ENCODE data around the gene RBM15B.

RBM15B gene

DNA sequence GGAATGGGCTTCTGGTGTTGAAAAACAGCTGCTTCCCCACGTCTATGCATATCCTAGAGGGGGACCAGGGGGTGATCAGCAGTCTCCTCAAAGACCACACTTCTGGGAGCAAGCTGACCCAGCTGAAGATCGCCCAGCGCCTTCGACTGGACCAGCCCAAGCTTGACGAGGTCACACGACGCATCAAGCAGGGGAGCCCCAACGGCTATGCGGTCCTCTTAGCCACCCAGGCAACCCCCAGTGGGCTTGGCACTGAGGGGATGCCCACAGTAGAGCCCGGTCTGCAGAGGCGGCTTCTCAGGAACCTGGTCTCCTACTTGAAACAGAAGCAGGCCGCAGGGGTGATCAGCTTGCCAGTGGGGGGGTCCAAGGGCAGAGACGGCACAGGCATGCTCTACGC, 2.5 kb downstream of the RBM15B start:
- DNase-seq = no peak

DNA sequence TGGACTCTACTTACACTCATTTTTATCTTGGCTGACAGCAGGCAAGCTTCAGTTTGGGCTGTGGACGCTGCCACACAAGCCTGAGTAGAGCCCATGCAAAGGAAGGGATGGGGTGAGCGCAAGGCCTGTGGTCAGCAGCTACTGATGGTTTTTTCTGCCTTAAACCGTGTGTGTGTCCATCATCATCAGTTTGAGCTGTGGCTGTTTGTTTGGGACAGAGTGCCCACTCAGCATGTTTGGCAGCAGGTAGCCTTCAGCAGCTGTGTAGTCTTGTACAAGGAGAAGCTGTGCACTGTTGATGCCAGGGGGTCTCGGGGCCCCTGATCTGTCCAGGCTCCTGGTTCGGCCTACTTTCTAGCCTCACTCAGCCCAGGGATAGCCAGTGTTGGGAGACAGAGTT, 3.5 kb downstream of the RBM15B start:
- DNase-seq = no peak

DNA sequence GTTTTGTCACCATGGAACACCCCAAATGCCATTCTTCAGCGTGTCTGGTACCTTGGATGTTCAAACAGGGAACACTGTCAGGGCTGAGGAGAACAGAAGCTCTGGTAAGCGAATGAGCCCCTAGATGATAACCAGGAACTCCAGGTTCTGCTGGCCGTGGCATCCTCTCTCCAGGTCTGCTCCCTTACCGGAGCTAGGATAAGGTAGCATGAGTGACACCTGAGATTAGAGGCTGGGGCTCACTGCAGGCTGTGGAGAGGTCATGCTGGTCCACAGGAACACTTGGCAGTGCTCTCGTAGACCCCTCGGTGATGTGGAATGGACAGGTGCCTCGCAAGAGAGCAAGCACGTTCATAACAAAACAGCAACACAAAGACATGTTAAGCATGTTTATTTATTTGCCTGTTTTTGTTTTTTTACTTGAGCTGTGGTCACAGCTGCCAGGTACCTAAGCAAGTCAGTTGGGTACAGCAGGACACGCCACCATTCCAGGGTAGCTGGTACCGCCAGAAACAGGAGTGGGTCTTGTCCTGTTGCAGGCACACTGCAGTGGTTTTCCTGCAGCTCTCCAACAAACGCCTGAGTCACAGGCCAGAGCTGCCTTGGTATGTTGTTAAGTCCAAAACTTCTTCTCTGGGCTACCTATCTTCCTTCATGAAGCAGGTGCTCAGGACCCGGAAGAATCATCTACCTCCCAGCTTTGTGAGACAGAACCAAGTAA, 4.6 kb downstream of the RBM15B start:
- no peak for DNase-seq

DNA sequence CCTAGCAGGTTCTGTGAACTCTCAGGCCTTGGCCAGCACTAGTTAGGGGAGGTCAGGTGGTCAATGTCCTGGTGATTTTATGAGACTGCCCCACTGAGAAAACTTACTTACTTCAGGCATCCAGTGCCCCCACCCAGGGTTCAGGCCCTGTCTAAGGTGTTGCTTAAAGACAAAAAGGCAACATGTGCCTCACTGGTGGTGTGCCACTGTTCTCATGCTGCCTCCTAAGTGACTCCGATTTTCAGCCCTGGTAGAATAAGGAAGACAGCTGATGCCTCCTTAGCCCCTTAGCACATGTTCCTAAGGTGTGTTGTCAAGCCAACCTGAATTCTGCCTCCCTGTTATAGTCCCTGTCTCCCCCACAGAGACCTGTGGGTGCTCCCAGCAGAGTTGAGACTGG, 5.3 kb downstream of the RBM15B start:
- DNase-seq = no peak

DNA sequence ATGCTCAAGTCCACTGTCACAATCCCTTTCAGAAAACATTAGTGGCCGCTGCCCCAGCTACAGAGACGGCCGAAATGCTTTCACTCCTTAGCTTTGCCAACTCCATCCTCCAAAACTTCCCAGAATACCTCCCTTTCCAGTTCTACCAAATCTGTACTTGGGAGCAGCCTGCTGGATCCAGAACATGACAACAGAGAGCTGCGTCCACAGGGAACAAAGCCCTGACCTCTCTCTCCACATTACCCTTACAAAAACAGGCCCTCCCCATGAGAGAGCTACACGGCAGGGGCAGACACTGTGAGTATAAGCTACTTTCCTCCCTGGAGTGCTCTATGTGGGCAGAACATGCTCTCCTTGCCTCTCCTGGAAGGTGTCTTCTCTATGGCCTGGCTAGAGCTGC, 6.3 kb downstream of the RBM15B start:
- DNase-seq = no peak

DNA sequence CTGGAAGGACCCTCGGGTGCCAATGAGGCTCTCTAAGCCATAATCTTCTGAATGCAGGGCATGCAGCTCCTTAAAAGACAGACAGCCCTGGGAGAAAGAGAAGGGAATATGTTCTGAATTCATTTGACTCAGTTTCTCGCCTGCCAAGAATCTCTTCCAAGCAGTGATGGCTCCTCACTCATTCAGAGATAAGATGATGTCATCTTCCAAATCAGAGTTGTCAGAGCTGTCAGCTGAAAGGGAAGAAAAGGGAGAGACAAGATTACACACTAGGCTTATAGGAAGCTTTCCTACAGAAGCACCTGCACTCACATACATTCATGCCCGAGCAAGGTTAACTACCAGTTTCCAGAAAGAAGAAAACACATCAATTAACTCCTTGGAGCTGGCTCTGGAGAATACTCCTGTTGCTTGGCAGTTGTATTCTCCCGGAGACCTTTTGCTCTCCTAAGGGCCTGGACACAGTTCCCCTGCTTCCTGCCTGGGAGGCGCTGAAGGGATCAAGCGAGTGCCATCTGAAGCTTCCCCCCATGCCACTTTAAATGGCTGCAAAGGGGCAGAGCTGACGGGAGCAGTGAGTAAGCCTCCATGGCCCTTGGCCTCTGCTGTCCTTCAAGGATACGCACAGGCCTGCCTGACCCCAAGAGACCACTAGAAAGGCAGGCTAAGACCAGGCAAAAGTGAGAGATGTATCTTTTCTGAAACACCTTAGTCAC, 7.7 kb downstream of the RBM15B start:
- DNase-seq = no peak

DNA sequence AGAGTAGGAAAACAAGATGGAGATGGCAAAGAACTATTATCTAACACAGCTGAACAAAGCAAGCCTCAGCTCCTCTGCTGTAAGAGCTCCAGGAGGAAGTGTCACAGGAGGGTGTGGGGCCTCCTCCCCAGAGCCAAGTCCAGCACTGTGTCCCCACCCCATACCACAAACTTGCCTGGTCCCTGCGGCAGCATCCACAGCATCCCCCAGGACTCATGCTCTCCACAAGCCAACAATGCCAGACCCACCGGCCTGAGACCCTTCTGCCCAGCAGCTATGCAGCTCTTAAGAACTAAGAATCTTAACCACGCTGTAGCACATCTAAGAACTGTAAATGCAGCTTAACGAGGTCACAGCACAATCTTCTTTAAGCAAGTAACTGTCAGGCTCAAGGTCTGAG, 9.1 kb downstream of the RBM15B start:
- DNase-seq = no peak

DNA sequence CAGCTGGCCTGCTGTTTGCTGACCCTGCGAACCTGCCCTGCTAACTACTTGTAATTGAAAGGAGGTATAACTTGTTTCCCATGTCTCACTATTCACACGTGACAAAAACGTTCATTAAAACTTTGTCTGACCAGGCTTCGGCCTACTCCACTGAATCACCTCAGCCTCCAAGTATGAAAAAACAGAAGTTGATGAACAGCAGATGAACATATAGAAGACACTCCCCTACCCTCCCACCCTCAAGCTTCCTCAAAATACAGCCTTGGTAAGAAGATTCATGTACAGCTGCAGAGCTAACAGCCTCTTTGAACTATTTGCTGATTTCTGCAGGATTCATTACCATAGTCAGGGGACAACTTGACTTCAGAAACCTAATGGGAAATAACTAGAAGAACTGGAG, 10.7 kb downstream of the RBM15B start:
- DNase-seq = no peak

DNA sequence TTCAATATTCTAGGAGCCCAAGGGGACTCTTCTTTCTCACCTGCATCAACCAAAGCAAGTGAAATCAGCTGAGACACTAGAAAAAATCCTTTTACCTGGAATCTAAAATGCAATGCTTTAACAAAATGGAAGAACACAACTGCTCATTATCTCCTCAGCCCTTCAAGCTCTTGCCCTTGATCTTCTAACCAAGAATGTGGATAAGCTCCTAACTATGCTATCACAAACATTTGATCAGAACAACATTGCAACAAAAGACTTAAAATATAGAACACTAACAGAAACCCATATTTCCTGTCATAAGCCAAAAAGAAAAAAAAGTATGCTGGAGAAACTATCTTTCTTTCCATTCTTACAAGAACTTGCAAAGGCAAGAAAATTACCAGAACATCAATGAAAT, 12.6 kb downstream of the RBM15B start:
- no peak for DNase-seq

DNA sequence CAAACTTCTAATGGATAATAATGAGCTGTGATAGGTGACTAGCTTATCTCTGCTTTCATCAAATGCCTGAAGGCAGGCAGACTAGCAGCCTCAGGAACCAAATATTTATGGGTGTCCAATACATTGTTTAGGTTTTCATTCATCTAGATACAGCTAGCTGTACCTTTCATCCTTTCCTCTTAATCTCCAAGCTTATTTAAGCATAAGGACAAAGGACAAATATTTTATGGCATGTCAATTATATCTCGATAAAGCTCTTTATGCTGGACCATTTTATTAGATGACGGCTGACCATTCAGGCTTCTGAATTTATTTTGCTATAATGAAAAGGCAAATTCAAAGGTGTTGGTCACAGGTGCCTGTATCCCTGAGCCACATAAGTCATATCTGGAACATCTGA, 16.9 kb downstream of the RBM15B start:
- no peak for DNase-seq

DNA sequence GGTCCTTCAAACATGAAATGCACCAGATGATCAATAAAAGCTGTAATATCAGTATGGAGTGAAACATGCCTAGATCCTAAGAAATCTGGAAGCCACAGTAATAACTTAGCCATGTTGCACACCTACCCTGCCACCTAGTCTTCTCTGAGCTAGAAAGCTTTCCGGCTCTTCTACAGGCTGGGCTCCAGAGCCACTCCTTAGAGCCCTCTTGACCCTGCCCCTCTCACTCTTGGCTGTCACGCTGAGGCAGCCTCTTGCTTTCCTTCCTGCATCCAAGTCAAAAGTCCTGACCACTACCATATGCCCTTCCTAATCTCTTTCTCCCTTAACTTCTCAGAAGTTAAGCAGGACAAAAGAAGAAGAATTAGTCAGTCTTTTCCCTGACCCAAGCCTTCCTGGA, 17.7 kb downstream of the RBM15B start:
- DNase-seq = no peak

DNA sequence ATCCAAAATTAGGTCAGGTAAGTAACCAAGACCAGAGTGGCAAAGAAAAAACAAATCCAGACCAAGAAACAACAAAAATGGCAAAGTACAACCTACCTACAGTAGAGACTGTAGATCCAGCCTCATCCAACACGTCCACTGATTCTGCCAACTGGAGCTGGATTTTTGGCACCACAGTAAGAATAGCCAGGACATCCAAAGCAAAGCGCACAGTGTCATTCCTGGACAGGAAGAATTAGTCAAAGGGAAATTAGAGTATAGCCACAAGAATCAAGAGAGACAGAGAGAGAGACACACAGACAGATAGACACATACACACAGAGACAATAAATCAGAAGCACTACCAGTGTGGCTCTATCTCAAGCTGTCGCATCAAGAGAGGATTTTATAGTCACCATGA, 31.1 kb downstream of the RBM15B start:
- DNase-seq = no peak

DNA sequence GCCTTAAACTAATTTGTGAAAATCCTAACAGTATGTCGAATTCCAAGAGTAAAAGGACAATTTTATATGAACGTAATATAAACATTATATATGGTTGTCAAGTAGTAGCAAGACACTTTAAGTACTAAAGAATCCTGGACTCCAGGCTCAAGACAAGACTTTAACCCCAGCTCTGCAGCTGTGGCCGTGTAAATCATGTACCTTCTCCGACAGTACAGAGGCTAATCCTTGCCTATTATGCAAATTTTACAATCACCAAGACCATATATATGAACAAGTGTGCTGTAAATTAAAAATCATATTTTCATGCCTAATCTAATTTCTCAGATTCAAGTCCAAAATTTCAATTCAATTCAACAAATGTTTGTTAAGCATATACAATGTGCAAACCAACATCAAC, 35.8 kb downstream of the RBM15B start:
- no peak for DNase-seq

DNA sequence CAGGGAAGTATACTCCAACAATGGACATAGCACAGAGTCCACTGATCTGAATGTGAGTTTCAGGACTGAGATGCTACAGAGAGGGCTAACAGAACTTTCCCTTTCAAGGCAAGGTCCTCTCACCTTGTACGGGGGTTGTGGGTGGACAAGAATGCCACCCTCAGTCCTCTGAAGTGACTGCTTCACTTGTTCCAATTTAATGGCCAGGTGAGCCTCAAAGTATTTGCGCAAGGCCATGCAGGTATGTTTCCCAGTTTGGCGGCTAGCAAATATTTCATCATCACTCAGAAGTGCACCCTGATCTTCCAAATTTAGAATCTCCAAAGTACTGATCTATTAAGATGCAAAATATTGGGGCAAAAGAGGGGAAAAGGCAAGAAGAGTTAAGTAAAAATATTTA, 38.1 kb downstream of the RBM15B start:
- no peak for DNase-seq

DNA sequence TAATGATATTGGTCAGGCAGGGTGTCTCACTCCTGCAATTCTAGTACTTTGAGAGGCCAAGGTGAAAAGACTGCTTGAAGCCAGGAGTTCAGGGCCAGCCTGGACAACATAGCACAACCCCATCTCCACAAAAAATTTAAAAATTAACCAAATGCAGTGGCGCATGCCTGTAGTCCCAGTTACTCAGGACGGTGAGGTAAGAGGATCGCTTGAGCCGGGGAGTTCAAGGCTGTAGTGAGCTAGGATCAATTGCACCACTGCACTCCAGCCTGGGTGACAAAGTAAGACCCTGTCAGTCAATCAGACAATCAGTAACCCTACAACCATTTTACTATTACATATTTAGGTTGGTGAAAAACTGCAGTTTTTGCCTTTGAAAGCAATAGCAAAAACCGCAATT, 43.0 kb downstream of the RBM15B start:
- DNase-seq = no peak

DNA sequence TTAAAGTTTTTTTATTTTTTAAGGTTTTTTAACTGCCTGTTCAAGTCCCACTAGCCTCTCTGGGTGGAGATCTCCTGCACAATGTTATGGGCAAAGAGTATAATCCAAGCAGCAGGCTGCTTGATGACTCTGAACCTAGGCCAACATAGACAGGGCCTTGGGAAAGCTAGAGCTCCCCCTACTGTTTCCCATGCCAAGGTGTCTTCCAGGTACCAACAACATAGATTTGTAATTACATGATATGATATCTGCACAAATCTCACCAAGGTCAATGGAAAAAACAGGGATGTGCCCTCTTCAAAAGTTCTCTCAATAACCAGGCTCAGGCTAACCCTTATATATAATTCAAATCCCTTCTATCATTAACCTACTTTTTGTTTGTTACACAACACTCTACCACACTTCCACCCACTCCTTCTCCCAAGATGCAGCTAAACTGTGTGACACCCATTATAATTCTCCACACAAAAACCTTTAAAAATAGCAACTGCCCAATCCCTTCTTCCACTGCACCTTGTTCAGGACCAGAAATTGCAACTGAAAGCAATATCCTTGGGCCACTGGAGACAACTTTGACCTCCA, 43.8 kb downstream of the RBM15B start:
- peak; percentile 68 for DNase-seq

DNA sequence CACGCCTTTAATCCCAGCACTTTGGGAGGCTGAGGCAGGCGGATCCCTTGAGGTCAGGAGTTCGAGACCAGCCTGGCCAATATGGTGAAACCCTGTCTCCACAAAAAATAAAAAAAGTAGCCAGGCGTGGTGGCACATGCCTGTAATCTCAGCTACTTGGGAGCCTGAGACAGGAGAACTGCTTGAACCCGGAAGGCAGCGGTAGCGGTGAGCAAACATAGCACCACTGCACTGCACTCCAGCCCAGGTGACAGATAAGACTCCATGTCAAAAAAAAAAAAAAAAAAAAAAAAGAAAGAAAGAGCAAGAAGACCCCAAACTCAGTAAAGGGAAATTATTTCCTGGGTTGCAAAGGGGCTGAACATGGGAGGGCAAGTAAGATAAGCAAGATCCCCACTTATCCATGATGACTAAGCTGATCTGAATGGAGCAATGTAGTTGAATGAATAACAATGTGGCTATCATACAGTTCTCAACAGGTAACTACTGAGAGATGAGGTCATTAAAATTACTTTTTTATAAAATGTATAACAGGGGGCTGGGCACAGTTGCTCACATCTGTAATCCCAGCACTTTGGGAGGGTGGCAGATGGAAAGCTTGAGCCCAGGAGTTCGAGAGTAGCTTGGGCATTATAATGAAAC, 46.0 kb downstream of the RBM15B start:
- DNase-seq = no peak

DNA sequence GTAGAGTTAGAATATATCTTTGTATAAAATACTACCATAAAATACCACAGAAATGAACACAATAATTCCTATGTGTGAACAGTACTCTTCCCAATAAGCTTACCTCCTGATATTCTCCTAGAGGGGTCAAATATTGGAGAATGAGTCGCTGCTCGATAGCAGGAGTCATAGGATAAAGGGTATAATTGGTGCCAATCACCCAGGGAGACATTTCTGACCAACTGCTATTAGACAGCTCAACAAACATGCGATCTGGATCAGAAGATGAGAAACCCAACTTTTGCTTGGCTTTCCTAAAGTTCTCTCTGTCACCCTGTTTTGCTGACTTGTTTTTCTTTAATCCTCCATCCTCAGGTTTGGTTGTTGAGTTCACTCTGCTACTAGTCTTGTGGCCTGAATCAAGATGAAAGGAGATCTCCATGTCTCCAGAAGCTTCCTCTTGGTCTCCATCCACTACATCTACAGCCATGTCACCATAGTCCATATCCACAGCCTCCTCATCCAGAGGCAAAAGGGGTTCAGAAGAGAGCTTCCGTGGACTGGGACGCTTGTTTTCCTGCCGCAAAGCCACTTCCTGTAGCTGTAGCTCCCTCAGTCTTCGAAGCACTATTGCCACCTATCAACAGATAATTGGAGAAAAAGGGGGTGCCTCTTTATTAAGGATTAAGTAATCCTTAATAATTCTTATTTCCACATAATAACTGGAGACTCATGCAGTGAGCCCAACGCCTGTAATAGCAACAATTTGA, 50.4 kb downstream of the RBM15B start:
- DNase-seq = no peak

DNA sequence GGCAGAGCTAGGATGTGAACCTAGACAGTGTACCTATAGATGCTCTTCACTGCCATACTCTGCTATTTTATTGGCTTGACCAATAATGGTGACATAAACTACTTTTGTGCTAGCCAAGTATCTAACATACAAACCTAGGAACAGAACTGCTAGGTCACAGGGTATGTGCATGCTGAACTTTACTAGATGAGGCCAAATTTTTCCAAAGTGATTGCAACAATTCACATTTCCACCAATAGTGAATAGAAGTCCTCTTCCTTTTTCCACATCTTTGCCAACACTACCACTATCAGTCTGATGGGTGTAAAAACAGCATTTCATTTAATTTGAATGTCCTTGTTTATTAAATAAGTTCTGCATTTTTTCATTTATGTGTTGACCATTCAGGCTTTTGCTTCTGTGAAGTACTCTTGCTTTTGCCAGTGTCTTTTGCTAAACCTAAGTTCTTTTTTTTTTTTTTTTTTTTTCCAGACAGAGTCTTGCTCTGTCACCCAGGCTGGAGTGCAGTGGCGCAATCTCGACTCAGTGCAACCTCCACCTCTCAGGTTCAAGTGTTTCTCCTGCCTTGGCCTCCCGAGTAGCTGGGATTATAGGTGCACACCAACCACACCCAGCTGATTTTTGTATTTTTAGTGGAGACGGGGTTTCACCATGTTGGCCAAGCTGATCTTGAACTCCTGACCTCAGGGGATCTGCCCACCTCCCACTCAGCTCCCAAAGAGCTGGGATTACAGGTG, 54.6 kb downstream of the RBM15B start:
- no peak for DNase-seq
